ES-I3 (cell line): ENCODE data around the gene COL1A1.

Experiments used
- H3K36me3 ChIP-seq: 2 replicates; pipeline ENCODE4 v1.6.1; 2013; ENCODE audit warnings: mild to moderate bottlenecking, low read length, control low read depth, moderate library complexity; ENCODE audit not compliant: insufficient read depth
- H3K4me1 ChIP-seq: 2 replicates; pipeline ENCODE4 v1.6.1; 2013; ENCODE audit warnings: mild to moderate bottlenecking, control low read depth, low read length; ENCODE audit not compliant: insufficient read depth
- H3K9ac ChIP-seq: 2 replicates; pipeline ENCODE4 v1.6.1; 2013; ENCODE audit warnings: low read depth, mild to moderate bottlenecking, low read length, moderate library complexity
- H3K9me3 ChIP-seq: 2 replicates; pipeline ENCODE4 v1.6.1; 2013; ENCODE audit warnings: mild to moderate bottlenecking, low read length, moderate library complexity; ENCODE audit not compliant: control insufficient read depth, insufficient read depth

Gene COL1A1

DNA sequence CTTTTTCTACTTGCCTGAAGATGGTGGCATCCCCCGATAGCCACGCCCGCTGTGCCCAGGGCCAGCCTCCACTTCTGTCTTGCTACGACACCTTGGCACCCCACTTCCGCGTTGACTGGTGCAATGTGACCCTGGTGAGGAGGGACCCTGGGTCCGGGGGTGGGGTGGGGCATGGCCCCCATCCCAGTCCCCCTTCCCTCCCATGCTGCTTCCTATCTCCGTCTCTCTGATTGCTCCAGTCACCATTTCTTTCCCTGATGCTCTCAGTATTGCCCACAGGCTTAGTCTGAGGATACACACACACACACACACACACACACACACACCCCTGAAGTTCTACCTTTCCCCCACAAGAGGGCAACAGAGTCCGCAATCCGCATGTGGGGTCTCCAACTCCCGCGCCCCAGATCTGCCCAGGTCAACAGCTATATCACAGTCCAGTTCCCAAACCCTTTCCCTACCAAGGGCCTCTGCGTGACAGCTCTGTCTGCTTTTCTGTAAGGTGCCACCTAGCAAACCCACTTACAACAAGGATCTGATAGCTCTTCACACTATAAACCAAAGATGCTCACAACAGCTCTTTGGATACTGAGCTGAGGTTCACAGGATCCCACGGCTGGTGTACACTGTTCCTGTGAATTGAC is 32.2 kb downstream of the COL1A1 start:
- Histone ChIP-seq H3K9ac (no peak overlapping the region), H3K36me3 (no peaks in the 10 kb centered on the region), H3K4me1 (peaks cover 10% of the 10 kb centered on the region; the same call in 1 of the 2 replicates), H3K9me3 (no peaks in the 10 kb centered on the region)

DNA sequence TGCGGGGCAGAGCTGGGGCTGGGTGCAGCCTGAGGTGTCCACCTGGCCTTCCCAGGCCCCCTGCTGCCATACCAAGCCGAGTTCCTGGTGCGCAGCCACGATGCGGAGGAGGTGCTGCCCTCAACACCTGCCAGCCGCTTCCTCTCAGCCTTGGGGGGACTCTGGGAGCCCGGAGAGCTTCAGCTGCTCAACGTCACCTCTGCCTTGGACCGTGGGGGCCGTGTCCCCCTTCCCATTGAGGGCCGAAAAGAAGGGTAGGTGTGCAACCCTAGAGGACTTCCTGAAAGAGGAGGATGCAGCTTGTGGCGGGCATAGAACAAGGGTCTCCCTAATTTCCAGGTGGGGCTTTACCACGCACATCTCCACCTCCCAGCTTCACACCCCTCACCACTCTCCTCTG is 33.1 kb downstream of the COL1A1 start:
- peaks cover 5% of the 10 kb centered on the region; the same call in 1 of the 2 replicates for H3K4me1 ChIP-seq
- no peaks in the 10 kb centered on the region for H3K9me3 ChIP-seq
- no peak overlapping the region for H3K9ac ChIP-seq
- H3K36me3 ChIP-seq, result no peaks in the 10 kb centered on the region

DNA sequence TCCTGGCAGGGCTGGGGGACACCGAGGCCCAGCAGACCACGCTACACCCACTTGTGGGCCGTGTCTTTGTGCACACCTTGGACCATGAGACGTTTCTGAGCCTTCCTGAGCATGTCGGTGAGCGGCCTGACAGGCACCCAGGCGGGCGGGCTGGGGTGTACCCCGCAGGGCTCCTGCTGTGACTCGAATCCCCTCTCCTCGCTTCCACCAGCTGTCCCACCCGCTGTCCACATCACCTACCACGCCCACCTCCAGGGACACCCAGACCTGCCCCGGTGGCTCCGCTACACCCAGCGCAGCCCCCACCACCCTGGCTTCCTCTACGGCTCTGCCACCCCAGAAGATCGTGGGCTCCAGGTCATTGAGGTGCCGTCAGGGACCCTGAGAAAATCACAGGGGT is 34.1 kb downstream of the COL1A1 start:
- Histone ChIP-seq H3K36me3 (no peaks in the 10 kb centered on the region), H3K4me1 (no peaks in the 10 kb centered on the region; the same call in 1 of the 2 replicates), H3K9ac (no peak overlapping the region), H3K9me3 (no peaks in the 10 kb centered on the region)

DNA sequence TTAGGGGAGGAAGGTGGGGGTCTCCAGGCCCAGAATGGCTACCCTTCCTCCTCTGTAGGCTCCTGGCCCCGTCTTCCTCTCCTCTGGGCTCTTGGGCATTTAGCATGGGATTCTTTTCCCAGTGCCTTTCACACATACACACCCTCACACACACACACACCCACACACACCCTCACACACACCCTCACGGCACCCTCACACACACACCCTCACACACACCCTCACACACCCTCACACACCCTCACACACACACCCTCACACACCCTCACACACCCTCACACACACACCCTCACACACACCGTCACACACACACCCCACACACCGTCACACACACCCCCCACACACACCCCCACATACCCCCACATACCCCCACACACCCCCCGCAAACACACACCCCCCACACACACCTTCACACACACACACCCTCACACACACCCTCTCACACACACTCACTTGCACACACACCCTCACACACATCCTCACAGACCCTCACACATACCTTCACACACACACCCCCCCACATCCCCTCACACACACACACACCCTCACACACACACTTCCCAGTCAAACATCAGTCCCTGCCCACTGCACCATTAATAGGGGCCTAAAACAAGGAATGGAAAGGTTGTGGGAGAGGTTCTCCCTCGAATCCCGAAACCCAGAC is 34.8 kb downstream of the COL1A1 start:
- no peaks in the 10 kb centered on the region for H3K36me3 ChIP-seq
- H3K9ac ChIP-seq, result no peak overlapping the region
- H3K9me3 ChIP-seq, result no peaks in the 10 kb centered on the region
- H3K4me1 ChIP-seq, result peaks cover 6% of the 10 kb centered on the region; the same call in 1 of the 2 replicates

DNA sequence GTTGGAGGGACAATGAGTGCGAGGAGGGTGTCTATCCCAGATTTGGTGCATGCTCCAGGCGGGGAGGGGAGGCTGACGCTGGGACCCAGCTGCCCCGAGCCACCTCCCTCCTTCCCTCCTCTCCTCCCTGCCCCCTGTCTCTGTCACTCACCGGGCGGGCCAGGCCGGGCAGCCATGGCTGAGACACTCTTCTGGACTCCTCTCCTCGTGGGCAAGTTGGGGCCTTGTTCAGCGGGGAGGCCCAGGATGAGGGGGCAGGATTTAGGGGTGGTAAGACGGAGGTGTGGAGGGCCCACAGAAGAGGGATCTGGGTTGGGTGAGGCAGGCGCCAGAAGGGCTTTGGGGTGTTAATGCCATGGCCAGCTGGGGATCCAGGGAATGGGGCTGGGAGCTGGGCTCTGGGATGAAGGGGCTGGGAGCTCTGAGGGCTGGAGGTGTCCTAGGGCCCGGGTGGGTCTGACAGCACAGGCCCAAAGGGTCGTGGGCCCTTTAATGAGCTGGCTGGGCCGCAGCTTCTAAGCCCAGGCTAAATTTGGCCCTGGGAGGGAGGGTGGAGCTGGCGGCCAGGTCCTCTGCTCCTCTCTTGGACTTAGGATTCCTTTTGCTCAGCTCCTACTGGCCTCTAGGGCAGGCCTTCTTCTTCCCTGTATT is 35.4 kb downstream of the COL1A1 start, which contains the start of gene SGCA:
SGCA (plus strand) TSS at position 139 of the 651 bp plus-strand sequence; CDS start at position 175, 36 bp downstream.
- peaks cover 6% of the 10 kb centered on the region; the same call in 1 of the 2 replicates for H3K4me1 ChIP-seq
- H3K36me3 ChIP-seq, result no peaks in the 10 kb centered on the region
- H3K9ac ChIP-seq, result no peak within 1 kb of the TSS
- H3K9me3 ChIP-seq, result no peaks in the 10 kb centered on the region

DNA sequence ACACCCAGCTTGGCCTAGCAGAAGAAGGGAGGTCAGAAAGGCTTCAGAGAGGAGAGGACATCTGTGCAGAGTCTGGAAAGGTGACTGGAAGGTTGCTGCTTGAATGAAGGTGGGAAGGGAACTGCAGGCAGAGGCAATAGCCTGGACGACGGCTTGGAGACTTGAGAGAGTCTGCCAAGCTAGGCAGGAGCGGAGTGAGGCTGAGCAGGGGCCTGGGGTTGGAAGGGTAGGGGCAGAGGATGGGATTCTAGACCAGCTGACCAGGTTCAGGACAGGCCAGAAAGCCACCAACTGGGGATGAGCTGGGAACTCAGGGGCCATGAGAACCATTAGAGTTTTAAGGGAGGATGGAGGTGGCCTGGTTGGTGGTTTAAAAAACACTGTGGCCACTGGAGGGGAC is 36.0 kb downstream of the COL1A1 start:
- peaks cover 6% of the 10 kb centered on the region; the same call in 1 of the 2 replicates for H3K4me1 ChIP-seq
- H3K9ac ChIP-seq, result no peak overlapping the region
- H3K9me3 ChIP-seq, result no peaks in the 10 kb centered on the region
- H3K36me3 ChIP-seq, result no peaks in the 10 kb centered on the region

DNA sequence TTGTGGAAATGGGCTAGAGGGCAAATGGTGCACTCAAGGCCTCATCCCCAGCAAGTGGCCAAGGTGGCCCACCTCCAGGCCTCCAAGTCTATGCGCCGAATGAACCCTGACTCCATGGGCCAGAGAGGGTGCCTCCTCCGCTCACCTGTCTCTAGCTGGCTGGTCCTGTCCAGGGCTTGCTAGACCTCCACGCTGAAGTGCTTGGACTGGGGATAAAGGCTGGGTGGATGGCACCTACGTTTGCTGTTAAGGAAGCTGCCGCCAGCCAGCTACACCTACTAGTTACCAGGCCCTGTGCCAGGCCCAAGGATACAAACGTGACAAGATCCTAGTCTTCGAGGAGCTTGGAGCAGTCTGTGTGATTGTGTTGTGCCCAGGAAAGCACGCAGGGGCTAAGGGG is 36.4 kb downstream of the COL1A1 start:
- H3K9me3 ChIP-seq, result no peaks in the 10 kb centered on the region
- peaks cover 6% of the 10 kb centered on the region; the same call in 1 of the 2 replicates for H3K4me1 ChIP-seq
- no peak overlapping the region for H3K9ac ChIP-seq
- no peaks in the 10 kb centered on the region for H3K36me3 ChIP-seq

DNA sequence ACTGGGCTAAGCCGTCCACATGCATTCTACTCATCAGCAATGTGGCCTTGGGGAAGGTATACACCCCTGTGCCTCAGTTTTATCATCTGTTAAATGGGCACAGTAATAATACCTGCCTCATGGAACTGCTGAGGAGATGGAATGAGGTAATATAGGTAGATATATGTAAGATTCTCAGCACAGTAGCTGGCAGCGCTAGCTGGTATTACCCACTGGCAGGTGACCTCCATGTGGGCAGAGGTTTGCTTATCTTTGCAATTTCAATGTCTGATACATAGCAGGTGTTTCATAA is 36.8 kb downstream of the COL1A1 start:
- no peaks in the 10 kb centered on the region for H3K36me3 ChIP-seq
- H3K4me1 ChIP-seq, result peaks cover 6% of the 10 kb centered on the region; the same call in 1 of the 2 replicates
- H3K9me3 ChIP-seq, result no peaks in the 10 kb centered on the region
- H3K9ac ChIP-seq, result no peak overlapping the region

DNA sequence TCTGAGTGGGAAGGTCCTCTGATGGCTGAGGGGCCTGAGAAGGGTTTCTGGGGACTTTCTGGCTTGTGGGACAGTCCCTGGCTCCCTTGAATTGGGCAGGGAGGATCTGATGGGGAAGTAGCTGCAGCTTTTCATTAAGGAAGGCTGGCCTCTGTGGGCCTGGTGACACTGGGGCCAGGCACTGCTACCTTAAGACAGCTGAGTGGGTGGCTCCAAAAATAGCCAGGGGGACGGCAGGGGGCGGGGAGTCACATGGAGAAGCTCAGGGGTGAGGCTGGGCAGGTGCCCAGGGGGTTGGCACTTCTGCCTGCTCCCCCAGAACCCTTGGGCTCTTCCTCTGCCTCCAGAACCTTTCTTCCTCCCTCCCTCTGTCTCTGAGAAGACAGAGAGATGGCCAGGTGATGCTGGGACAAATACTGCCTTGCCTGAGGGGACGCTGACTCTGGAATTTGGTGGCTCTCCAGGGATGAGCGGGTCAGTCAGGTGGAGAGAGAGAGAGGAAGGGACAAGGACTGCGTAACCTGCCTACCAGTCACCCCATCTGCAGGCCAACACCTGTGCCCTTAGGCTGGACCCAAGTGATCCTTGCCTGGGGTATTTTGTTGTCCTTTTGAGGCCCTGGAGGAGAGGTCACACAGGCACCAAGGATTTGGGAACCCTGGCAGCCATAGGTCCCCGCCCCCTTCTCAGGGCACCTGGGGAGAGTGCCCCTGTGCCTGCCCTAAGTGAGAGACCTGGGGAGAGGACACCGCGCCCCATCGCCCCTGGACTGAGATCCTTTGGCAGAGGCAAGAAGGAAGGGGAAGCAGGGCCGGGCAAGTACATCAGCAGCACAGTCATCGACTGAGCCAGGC is 37.4 kb downstream of the COL1A1 start:
- no peak overlapping the region for H3K9ac ChIP-seq
- H3K36me3 ChIP-seq, result no peaks in the 10 kb centered on the region
- H3K9me3 ChIP-seq, result no peaks in the 10 kb centered on the region
- H3K4me1 ChIP-seq, result peaks cover 6% of the 10 kb centered on the region; the same call in 1 of the 2 replicates

DNA sequence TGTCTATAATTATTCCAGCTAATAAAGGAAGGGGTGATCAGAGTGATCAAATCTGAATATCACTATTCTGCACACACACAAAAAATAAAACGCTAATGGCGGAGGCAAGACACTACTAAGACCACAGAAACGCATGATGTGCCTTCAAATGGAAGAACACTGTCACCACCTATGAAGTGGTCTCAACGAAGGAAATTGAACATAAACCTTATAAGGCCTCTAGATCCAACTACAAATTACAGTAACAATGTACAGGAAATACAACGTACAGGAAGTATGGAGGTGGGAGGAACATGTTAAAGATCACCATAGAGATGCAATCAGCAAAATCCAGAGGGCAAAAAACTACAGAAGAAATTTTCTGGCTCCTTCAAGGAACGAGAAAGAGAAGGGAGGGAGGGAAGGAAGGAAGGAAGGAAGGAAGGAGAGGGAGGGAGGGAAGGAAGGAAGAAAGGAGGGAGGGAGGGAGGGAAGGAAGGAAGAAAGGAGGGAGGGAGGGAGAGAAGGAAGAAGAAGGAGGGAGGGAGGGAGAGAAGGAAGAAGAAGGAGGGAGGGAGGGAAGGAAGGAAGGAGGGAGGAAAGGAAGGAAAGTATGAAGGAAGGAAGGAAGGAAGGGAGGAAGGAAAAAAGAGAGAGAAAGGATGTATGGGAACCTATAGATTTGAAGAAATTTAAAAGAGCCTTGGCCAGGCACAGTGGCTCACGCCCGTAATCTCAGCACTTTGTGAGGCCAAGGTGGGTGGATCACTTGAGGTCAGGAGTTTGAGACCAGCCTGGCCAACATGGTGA is 38.8 kb downstream of the COL1A1 start:
- H3K4me1 ChIP-seq, result peaks cover 6% of the 10 kb centered on the region; the same call in 1 of the 2 replicates
- H3K9ac ChIP-seq, result no peak overlapping the region
- H3K36me3 ChIP-seq, result no peaks in the 10 kb centered on the region
- H3K9me3 ChIP-seq, result no peaks in the 10 kb centered on the region

DNA sequence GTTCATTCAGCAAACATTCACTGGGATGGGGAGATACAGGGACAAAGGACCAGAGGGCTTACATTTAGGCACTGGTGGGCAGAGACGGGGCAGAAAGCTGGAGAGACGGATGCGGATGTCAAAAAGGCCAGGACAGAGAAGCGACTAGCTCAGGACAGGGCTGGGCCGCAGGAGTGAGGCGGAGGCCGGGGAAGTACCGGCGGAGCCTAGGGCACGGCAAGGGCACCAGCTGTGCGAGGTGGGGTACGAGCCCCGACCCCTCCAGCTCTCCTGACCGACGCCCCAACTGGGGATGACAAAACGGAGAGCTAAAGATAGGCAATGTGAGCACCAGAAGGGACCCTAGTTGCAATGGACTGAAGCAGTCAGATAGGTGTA is 39.5 kb downstream of the COL1A1 start:
- Histone ChIP-seq H3K9ac (peak overlapping the region; percentile 27; the same call in 1 of the 2 replicates), H3K36me3 (no peaks in the 10 kb centered on the region), H3K9me3 (no peaks in the 10 kb centered on the region), H3K4me1 (peaks cover 6% of the 10 kb centered on the region; the same call in 1 of the 2 replicates)

DNA sequence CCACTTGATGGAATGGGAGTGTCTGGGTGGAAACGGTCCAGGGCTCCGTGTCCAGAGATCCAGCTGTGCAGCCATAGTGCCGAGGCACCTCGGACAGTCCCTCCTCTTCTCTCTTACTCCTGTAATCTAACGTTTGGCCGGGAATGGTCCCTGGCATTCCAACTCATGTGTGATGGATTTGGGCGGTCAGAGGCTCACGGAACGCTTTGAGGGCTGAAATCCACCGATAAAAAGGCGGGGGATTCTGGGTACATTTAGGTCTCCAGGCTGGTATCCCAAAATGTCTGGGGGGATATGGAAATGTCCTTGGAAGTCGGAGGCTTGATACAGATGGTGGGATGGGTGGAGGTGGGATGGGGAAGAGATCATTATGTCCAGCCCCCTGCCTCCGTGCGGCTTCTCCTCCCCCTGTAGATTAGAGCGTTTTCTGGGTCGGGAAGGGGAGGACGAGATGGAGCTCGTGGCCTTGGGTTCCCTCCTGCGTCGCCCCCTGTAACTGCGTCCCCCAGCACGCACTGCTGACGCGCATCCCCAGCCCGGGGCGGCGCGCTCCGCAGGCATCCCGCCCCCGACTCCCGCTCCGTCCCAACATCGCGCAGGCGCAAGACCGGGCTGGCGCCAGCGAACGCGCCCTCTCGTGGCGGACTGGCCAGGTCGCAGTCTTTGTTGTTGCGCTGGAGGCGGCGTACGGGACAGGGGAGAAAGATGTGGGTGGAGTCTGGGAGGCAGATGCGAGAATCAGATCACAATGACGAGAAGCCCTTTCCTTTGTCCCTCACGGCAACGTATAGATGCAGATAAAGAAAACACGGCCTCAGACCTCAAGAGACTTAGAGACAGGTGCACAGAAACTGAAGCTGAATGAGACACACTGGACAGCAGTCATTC is 40.2 kb downstream of the COL1A1 start:
- H3K36me3 ChIP-seq, result no peaks in the 10 kb centered on the region
- H3K9me3 ChIP-seq, result no peaks in the 10 kb centered on the region
- H3K9ac ChIP-seq, result peak overlapping the region; percentile 61
- H3K4me1 ChIP-seq, result peaks cover 6% of the 10 kb centered on the region; the same call in 1 of the 2 replicates

DNA sequence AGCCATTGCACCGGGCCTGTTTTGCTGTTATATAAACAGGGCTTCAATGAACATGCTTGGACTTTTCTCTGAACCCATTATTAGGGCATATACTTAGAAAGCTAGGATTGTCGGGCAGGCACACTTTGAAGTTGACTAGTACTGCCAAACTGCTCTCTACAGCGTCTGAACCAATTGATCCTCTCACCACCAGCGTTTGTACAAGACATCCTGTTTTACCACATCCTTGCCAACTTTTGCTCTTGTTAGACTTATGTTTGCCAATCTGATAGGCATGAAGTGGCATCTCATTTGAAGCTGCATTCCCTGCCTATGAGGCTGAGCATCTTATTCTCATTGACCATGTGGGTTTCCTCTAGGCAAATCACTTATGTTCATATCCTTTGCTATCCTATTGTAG is 43.5 kb downstream of the COL1A1 start:
- Histone ChIP-seq H3K4me1 (peaks cover 14% of the 10 kb centered on the region; the same call in 1 of the 2 replicates), H3K9me3 (no peaks in the 10 kb centered on the region), H3K9ac (no peak overlapping the region), H3K36me3 (no peaks in the 10 kb centered on the region)
